Stimulated activated CD4-positive, alpha-beta T cell treated with anti-CD3 and anti-CD28 coated beads, Interleukin-1b, Interleukin-23, amount 100 ng/mL, for 1 hour (primary cell): ENCODE measurements around the gene DNAJC11.
A peak's percentile ranks its signal among the peaks of the same experiment; 100 is the strongest.
"Not testable (repeated sequence)": the region's sequence is repeated elsewhere in the genome, so short reads cannot be mapped to it uniquely, and the experiment has no call there.

Experiments used
- DNase-seq, 2 donors: peaks; one replicate each; pipeline ENCODE4 v3.0.0-alpha.2; 2020; ENCODE audit warnings: low read depth in 2 of 2

Gene DNAJC11

DNA sequence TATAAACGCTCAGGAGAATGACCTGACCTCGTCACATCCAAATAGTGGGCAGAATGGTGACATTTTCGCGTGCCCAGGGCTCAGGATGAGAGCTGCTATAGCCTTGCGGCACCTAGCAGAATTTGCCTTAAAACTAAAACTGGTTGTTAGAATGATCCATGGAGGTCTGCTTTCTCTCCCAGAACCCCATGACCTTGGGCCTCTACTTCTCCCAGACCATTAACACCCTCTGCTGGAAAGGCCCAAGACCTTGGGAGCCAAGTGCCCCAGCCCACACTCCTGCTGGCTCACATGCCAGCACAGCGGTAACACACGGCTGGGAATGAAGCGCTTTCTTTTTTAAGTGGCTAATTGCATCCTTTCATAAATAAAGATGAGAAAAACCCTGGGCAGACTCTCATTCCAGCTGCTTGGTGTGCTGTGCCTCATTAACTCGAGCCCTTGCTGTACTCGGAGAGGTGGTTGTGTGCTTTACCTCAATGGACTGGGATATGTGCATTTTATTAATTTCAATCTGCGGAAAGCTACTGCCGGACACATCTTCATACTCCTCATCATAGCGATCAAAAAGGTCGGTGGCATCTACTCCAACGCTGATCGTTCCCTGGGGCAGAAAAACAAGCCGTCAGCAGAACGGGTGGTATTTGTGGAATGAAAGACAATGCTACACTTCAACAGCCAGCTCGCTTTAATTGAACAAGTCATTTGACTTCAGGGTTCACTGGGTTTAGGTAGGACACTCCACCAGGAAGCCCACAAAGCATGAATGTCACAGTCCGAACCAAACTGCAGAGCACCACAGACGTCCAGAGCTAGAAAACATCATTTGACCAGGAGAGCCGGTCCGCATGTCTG, 48.0 kb downstream of the DNAJC11 start:
- DNase-seq: no peak

GRCh38 chr1:6652986-6653385, 48.6 kb downstream of the DNAJC11 start:
- no peak for DNase-seq

DNA sequence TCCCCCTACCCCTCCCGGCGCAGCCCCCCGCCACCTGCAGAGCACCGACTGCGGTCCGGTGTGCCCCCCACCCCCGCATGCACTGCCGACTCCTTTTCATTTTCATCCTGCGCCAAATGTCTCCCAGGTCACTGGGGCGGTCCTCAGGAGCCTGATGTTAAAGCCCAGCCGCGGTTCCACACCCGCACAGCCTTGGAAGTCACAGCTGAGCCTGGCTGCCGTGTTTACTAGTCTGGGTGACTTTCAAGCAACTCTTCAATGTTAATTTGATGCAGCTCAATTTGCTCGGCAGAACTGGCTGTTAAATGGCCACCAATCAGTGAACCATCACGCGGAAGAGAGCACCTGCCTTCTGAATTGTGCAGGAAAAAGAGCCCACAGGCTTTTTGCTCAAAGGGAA, 49.7 kb downstream of the DNAJC11 start:
- DNase-seq: no peak

- no peak for DNase-seq
These were observed 53.1 kb downstream of the DNAJC11 start for GRCh38 chr1:6648556-6648955.

- no peak for DNase-seq
These were observed 55.0 kb downstream of the DNAJC11 start for GRCh38 chr1:6646499-6647148.

GRCh38 chr1:6645018-6645417, 56.6 kb downstream of the DNAJC11 start:
- no peak for DNase-seq

GRCh38 chr1:6640867-6641266, 60.7 kb downstream of the DNAJC11 start:
- DNase-seq: not testable (repeated sequence)

DNA sequence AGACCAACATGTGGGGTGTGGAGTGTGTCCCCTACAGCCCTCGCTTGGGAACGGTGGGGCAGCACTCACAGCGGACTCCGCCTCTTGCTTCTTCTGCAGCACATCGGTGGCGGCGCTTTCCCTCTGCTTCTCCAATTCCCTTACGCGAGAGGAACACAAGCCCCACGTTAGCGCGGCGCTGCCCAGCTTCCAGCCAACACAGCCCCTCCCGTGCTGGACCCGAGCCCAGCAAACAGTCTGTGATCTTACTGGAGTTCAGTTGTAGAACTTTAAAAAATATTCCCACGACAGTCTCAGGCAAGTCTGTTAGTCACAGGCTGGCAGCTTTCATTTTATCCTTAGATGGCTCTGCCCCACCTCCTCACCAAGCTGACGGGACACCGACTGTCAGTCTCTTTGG, 63.4 kb downstream of the DNAJC11 start:
- no peak for DNase-seq

DNA sequence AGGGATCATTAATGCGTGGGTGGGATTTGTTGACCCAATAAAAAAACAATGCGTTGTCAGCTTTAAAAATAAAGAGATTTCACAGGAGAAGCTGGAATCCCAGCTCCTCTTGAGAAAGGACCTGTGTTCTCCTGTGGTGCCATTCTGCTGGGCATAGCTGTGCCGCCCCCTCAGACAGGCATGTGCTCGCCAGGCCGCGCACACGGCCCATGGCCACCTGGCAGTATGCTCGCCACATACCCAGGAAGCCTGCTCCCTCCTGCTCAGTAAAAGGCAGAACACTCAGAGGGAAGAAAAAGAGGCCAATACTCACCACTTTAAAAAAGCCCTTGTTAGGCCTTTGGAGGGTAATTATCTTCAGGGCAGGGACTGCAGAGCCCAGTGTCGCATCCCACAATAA, 63.8 kb downstream of the DNAJC11 start:
- DNase-seq: no peak

GRCh38 chr1:6636778-6637177, 64.8 kb downstream of the DNAJC11 start:
- DNase-seq: not testable (repeated sequence)

GRCh38 chr1:6635910-6636760, 65.5 kb downstream of the DNAJC11 start:
- no peak for DNase-seq

DNA sequence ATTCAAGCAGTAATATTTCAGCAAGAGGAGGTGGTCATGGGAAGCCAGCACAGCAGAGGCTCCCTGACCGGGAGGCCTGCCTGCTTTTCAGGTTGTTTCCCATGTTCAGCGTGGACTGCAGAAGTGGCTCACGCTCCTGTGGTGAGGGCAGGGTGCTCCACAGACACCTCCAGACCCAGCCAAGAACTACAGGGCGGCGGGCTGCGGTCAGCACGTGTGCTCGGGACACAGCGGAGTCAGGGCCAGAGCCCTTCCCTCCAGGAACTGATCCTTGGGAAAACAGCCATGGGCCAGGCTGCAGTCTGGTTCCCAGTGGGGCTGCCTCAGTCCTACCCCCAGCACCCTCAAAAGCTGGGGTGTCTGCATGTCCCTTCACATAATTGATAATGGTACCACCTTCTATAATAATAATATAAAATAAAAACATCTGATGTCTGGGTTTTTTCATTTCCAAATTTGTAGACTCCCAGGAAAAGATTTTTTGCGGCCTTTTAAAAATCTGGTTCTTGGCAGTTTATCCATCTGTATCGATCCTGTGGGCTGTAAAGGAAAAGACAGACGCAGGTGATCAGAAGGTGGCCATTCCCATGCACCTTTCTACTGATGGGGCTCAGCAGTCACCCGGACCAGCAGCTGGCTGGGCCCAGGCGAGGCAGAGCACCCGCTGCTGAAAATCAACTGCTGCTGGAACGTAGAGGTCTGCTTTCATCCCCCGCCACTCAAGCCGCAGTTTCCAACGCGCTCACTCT, 66.3 kb downstream of the DNAJC11 start:
- DNase-seq: no peak

DNA sequence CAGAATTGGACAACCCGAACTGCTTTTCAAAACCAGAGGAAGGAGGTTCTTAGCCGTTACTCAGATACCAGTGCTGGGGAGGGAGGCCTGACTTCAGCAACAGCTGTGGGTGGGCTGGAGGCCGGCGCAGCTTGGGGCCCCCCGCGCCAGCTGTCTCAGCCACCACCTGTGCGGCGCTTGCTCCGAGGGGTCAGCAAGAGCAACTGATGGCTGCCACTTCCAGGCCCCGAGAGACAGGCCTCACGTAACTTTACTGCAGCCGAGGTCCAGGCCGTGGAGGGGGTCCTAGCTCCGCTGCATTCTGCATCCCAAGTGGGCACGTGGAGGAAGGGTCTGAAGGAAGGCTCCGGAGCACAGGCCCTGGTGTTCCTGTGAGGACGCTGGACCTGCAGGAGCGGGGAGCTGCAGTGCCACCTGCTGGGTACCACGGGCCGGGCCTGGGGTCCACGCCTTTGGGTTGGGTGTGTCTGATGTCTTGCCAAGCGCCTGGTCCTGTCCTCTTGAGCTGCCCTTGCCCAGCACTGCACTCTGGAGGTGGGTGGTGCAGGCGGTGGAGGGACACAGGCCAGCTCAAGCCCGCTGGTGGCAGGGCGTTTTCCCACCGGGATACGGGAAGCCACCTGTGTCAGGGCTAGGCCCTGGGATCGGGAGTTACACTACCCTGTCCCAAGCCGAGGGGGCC, 67.1 kb downstream of the DNAJC11 start:
- DNase-seq: peak in 1 of 2 donors; percentile 21

DNA sequence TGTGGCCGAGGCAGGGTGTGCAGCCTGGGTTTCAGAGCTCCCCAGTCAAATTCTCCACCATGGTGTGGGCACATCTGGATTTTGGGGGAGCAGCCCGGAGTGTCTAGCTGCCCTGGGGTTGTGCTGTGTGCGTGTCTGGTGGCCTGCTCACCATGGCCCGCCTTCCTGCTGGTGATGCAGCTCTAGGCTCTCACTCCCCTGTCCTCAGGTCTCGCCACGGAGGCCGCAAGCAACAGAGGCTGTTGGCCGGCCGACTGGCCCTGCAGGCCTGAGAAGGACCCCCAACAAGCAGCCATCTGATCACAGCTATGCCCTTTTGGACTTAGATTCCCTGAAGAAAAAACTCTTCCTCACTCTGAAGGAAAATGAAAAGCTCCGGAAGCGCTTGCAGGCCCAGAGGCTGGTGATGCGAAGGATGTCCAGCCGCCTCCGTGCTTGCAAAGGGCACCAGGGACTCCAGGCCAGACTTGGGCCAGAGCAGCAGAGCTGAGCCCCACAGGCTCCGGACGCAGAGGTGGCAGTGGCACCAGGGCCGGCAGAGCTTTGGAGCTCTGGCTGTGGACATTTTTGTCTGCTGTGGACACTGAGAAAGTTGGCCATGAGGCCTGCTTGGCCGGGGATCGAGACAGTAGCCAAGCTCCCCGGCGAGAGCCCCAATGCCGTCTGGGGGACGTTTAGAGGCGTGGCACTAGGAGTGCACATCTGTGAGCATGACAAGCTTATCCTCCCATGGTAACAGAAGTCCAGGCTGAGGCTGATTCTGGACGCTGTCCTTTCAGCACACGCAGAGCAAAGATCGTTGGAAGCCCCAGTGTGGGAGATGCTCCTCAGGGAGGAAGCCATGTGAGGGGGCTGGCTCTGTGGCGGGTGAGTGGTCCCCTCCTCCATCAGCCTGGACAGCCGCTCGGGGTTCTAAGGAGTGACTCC, 68.8 kb downstream of the DNAJC11 start:
- DNase-seq: no peak

- DNase-seq: no peak
These were observed 70.6 kb downstream of the DNAJC11 start for GRCh38 chr1:6631058-6631457.

GRCh38 chr1:6630027-6630426, 71.6 kb downstream of the DNAJC11 start:
- no peak for DNase-seq

DNA sequence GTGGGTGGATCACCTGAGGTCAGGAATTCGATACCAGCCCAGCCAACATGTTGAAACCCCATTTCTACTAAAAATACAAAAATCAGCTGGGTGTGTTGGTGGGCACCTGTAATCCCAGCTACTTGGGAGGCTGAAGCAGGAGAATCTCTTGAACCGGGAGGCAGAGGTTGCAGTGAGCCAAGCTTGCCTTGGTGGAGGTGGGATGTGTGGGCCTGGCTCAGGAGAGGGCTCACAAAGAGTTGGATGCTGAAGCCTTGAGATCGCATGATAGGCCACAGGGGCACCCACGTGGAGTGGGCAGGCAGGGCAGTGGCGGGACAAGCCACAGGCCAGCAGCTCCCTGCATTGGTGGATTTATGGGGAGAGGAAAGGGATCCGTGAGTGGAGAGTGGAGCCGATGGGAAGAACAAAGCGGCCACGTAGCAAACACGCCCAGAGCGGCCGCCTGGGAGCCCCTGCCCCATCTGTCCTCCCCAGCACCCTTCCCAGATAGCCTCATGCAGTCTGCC, 72.6 kb downstream of the DNAJC11 start:
- DNase-seq: no peak

GRCh38 chr1:6627841-6628545, 73.6 kb downstream of the DNAJC11 start:
- DNase-seq: no peak

- no peak for DNase-seq
These were observed 74.6 kb downstream of the DNAJC11 start for GRCh38 chr1:6627031-6627430.
